ENCODE results near the gene TRIM13.

TRIM13 gene

DNA sequence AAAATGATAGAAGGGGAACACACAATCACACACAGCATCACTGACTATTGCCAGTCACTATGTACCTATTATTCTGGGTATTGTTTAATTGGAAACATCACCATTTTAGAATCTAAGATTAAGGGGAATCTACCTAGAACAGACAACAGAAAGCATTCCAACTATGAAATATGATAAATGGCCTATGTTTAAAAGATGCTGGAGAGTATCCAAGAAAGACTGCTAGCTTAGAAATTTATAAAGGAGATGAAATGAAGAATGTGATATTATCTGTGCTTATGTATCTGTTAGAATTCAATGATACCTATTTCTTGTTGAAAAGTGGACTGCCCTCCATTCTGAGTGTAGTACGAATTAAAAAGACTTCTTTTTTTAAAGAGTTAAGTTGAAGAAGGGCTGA, 68.9 kb downstream of the TRIM13 start:
- DNase-seq (ENCODE audit: low spot score) = no peak
